ENCODE results near the gene ZFY. TPM values are rescaled to one million over a fixed set of nuclear protein-coding genes. Genes with fewer than 3 reads are reported as not detected.

ZFY gene
- total RNA-seq, 1 experiment from 2014 or later: not detected

DNA sequence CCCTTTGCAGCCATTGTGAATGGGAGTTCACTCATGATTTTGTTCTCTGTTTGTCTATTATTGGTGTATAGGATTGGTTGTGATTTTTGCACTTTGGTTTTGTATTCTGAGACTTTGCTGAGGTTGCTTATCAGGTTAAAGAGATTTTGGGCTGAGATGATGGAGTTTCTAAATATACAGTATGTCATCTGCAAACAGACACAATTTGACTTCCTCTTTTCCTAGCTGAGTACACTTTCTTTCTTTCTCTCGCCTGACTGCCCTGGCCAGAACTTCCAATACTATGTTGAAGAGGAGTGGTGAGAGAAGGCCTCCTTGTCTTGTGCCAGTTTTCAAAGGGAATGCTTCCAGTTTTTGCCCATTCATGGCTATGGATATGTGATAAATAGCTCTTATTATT is 81.4 kb downstream of the ZFY start:
- DNase-seq: no peak
- Histone ChIP-seq H3K4me2 (ENCODE audit: low read depth, low read length, poor library complexity, severe bottlenecking) (no peak overlapping the region), H3K27me3 (ENCODE audit: low read length) (no peaks in the 10 kb centered on the region), H3K9ac (ENCODE audit: low read length) (no peak overlapping the region), H3K9me3 (ENCODE audit: low read length) (no peaks in the 10 kb centered on the region), H3K4me3 (ENCODE audit: low read length) (no peak overlapping the region), H3K4me1 (ENCODE audit: low read length) (no peaks in the 10 kb centered on the region), H3K36me3 (ENCODE audit: insufficient read depth, low read length) (no peaks in the 10 kb centered on the region), H3K9me2 (replicated peaks; ENCODE audit: insufficient read depth, low read length) (no peaks in the 10 kb centered on the region), H4K20me1 (ENCODE audit: insufficient read depth, low read depth, low read length) (no peaks in the 10 kb centered on the region), H3K79me2 (ENCODE audit: low read length) (no peaks in the 10 kb centered on the region), H3K27ac (ENCODE audit: low read length) (no peak overlapping the region), H2AFZ (ENCODE audit: low read length) (no peak overlapping the region)

DNA sequence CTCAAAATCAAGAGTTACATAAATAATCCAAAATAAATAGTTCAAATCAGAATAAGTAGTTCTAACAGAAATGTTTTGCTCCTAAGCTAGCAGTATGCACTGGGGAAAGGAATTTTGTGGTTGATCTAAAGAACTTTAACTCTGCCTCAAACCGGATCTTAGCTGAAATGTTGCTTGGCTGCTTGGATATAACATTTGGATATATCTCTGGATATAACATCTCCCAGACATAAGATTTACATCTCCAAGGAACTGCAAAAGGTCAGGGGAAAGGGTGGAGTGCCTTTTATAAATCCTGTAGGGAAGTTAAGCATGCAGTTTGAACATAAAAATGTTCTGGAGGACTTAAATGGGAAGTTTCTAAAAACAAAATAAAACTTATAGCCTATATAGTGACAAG is 83.4 kb downstream of the ZFY start:
- Histone ChIP-seq H3K4me2 (ENCODE audit: low read depth, low read length, poor library complexity, severe bottlenecking) (no peak overlapping the region), H3K36me3 (ENCODE audit: insufficient read depth, low read length) (no peaks in the 10 kb centered on the region), H3K9ac (ENCODE audit: low read length) (no peak overlapping the region), H3K4me3 (ENCODE audit: low read length) (no peak overlapping the region), H3K9me2 (replicated peaks; ENCODE audit: insufficient read depth, low read length) (no peaks in the 10 kb centered on the region), H3K27ac (ENCODE audit: low read length) (no peak overlapping the region), H3K4me1 (ENCODE audit: low read length) (no peaks in the 10 kb centered on the region), H3K27me3 (ENCODE audit: low read length) (no peaks in the 10 kb centered on the region), H3K79me2 (ENCODE audit: low read length) (no peaks in the 10 kb centered on the region), H4K20me1 (ENCODE audit: insufficient read depth, low read depth, low read length) (no peaks in the 10 kb centered on the region), H3K9me3 (ENCODE audit: low read length) (no peaks in the 10 kb centered on the region), H2AFZ (ENCODE audit: low read length) (no peak overlapping the region)
- DNase-seq: no peak

DNA sequence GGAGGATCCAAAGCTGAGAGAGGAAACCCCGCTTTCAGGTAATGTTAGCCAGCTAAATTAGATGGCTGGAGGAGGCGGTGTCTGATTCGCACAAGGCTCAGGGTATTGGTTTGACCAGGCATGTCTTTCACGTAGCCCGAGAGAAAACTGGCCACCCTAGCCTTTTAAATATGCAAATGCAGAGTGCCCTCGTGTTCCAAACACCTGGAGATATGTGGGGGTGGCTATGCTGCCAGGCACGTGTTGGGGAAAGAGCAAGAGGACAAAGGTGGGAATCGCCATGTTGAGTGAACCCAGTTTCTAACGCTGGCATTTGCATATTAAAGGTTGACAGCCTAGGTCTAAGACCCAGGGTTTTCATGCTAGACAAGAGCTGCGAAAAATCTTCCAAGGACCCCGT is 84.4 kb downstream of the ZFY start:
- DNase-seq: no peak
- H3K27me3 ChIP-seq (ENCODE audit: low read length): no peaks in the 10 kb centered on the region

DNA sequence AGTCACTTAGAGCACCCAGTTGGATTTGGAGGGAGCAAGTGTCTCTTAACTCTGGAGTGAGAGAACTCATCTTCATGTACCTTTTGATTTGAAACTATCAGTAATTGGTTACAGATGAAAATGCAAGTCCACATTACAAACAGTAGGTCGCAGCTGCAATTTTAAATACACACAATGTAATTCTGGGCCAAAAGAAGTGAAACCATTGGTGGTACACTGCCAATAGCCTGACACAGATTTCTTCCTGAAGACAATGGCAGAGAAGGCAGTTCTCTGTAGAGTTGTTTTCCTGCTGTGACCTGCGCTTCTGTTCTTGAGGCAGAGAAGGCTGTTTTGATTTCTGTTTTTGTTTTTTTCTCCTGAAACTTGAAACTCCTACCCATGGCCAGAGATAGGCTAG is 86.0 kb downstream of the ZFY start:
- H3K27me3 ChIP-seq (ENCODE audit: low read length): no peaks in the 10 kb centered on the region
- no peaks in the 10 kb centered on the region for H3K9me2 ChIP-seq (replicated peaks; ENCODE audit: insufficient read depth, low read length)
- no peak for DNase-seq
- H4K20me1 ChIP-seq (ENCODE audit: insufficient read depth, low read depth, low read length): no peaks in the 10 kb centered on the region
- H3K27ac ChIP-seq (ENCODE audit: low read length): no peak overlapping the region
- H3K9me3 ChIP-seq (ENCODE audit: low read length): no peaks in the 10 kb centered on the region
- H3K4me1 ChIP-seq (ENCODE audit: low read length): no peaks in the 10 kb centered on the region
- no peak overlapping the region for H3K9ac ChIP-seq (ENCODE audit: low read length)
- H2AFZ ChIP-seq (ENCODE audit: low read length): no peak overlapping the region
- H3K36me3 ChIP-seq (ENCODE audit: insufficient read depth, low read length): no peaks in the 10 kb centered on the region
- H3K4me2 ChIP-seq (ENCODE audit: low read depth, low read length, poor library complexity, severe bottlenecking): no peak overlapping the region
- H3K79me2 ChIP-seq (ENCODE audit: low read length): no peaks in the 10 kb centered on the region
- H3K4me3 ChIP-seq (ENCODE audit: low read length): no peak overlapping the region

More for the DNA sequence above, 84.4 kb downstream of the ZFY start:
- H3K79me2 ChIP-seq (ENCODE audit: low read length): no peaks in the 10 kb centered on the region
- no peak overlapping the region for H3K4me3 ChIP-seq (ENCODE audit: low read length)
- no peaks in the 10 kb centered on the region for H3K36me3 ChIP-seq (ENCODE audit: insufficient read depth, low read length)
- no peak overlapping the region for H3K4me2 ChIP-seq (ENCODE audit: low read depth, low read length, poor library complexity, severe bottlenecking)
- no peak overlapping the region for H3K9ac ChIP-seq (ENCODE audit: low read length)
- H2AFZ ChIP-seq (ENCODE audit: low read length): no peak overlapping the region
- no peaks in the 10 kb centered on the region for H3K4me1 ChIP-seq (ENCODE audit: low read length)
- no peaks in the 10 kb centered on the region for H3K9me2 ChIP-seq (replicated peaks; ENCODE audit: insufficient read depth, low read length)
- H4K20me1 ChIP-seq (ENCODE audit: insufficient read depth, low read depth, low read length): no peaks in the 10 kb centered on the region
- H3K9me3 ChIP-seq (ENCODE audit: low read length): no peaks in the 10 kb centered on the region
- H3K27ac ChIP-seq (ENCODE audit: low read length): no peak overlapping the region

DNA sequence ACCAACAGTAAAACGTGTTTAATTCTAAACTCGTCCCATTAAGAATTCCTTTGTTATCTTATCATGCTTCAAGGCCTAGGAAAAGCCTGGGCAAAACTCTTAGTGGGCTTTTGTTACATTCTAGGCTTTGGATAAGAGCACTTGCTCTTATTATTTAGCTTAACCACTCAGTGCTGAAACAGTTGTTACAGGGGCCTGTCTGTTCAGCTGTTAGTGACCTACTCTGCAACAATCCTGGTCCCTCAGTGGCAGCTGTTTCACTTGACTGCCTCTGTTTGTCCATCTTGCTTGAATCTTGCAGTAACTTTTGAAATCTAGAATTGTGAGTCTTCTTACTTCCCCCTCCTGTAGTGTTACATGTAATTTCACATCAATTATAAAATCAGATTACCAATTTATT is 88.4 kb downstream of the ZFY start:
- Histone ChIP-seq H3K27me3 (ENCODE audit: low read length) (no peaks in the 10 kb centered on the region), H3K79me2 (ENCODE audit: low read length) (no peaks in the 10 kb centered on the region), H3K4me1 (ENCODE audit: low read length) (no peaks in the 10 kb centered on the region), H3K27ac (ENCODE audit: low read length) (no peak overlapping the region), H2AFZ (ENCODE audit: low read length) (no peak overlapping the region), H3K9me3 (ENCODE audit: low read length) (no peaks in the 10 kb centered on the region), H3K36me3 (ENCODE audit: insufficient read depth, low read length) (no peaks in the 10 kb centered on the region), H3K9ac (ENCODE audit: low read length) (no peak overlapping the region), H3K4me2 (ENCODE audit: low read depth, low read length, poor library complexity, severe bottlenecking) (no peak overlapping the region), H3K9me2 (replicated peaks; ENCODE audit: insufficient read depth, low read length) (no peaks in the 10 kb centered on the region), H4K20me1 (ENCODE audit: insufficient read depth, low read depth, low read length) (no peaks in the 10 kb centered on the region), H3K4me3 (ENCODE audit: low read length) (no peak overlapping the region)
- DNase-seq: no peak

DNA sequence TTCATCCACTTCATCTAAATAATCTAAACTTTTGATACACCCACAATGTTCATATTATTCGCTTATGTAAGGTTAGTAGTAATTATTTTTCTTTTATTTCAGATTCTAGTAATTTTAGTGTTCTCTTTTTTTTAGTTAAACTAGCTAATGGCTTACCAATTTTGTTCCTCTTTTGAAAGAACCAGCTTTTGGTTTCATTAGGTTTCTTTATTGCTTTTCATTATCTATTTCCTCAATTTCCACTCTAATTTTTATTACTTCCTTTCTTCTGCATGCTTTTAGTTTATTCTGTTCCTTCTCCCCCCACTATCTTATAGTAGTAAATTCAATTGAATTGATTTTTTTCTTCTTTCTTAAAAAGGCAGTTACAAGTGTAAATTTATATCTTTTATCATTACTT is 90.2 kb downstream of the ZFY start:
- no peak overlapping the region for H3K9ac ChIP-seq (ENCODE audit: low read length)
- H3K27ac ChIP-seq (ENCODE audit: low read length): no peak overlapping the region
- no peaks in the 10 kb centered on the region for H3K9me3 ChIP-seq (ENCODE audit: low read length)
- H3K9me2 ChIP-seq (replicated peaks; ENCODE audit: insufficient read depth, low read length): no peaks in the 10 kb centered on the region
- no peak for DNase-seq
- H3K27me3 ChIP-seq (ENCODE audit: low read length): no peaks in the 10 kb centered on the region
- H3K4me1 ChIP-seq (ENCODE audit: low read length): no peaks in the 10 kb centered on the region
- H2AFZ ChIP-seq (ENCODE audit: low read length): no peak overlapping the region
- no peak overlapping the region for H3K4me3 ChIP-seq (ENCODE audit: low read length)
- H3K36me3 ChIP-seq (ENCODE audit: insufficient read depth, low read length): no peaks in the 10 kb centered on the region
- H3K79me2 ChIP-seq (ENCODE audit: low read length): no peaks in the 10 kb centered on the region
- no peak overlapping the region for H3K4me2 ChIP-seq (ENCODE audit: low read depth, low read length, poor library complexity, severe bottlenecking)
- H4K20me1 ChIP-seq (ENCODE audit: insufficient read depth, low read depth, low read length): no peaks in the 10 kb centered on the region

Small RNA genes lying within 50 kb of the gene (small RNA-seq; reads per million reads assigned to genes)
- gene EEF1A1P41: not detected

Other genes starting within 250 kb of the ZFY start
- not detected in 2 replicates for gene SRY, start 147.7 kb upstream of the ZFY start, total RNA-seq (2014; rRNA removed; shearing (Covaris generic); ENCODE audit: low replicate concordance)
- not detected in 2 replicates for gene RPS4Y1, start 93.8 kb upstream of the ZFY start, total RNA-seq (2014; rRNA removed; shearing (Covaris generic); ENCODE audit: low replicate concordance)